Measurements from ENCODE around the gene SERPINE3.

Gene SERPINE3

DNA sequence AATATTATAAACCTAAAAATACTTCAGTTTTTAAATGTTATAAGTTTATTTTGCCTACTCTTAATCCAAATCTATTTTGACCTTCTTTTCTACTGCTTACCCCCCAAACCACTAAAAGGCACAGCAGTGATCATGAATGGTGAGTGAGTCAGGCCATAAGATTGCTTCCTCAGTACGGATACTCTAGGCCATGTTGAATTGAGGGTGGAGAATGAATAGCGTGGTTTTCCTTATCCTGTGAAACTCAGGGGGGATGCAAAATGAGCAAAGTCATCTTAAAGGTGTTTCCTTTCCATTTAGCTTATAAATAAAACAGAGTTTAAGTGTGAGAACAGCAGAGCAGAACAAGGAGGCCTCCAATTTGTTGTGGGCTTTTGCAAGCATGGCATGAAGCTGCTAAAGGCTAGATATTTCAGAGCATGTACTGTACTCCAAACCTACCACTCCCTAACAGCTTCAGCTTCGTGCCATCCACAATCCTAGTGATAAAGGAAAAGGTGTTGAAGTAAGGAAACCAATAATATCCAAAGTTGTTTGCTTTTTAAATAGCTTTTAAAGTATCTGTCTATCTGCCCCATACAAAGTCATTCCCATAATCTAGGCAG lies 25.0 kb downstream of the SERPINE3 start:
- DNase-seq: no peak

DNA sequence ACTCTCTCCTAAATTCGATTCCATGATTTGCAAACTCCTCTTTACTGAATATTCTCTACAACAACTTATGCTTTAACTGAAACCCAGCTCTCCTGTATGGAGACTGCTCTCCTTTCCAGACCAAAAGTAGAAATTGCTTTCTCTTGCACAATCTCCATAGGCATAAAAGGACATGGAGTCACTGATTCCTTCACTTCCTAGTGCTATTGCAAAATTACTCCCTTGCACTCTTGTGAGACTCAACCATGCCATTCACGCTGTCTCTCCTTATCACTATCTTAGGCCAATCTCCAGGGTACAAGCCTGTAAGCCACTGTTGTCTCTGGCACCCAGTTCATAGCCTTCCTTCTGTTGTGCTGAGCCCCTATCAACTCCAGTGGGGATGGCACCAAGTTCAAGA lies 30.6 kb downstream of the SERPINE3 start:
- DNase-seq: no peak

DNA sequence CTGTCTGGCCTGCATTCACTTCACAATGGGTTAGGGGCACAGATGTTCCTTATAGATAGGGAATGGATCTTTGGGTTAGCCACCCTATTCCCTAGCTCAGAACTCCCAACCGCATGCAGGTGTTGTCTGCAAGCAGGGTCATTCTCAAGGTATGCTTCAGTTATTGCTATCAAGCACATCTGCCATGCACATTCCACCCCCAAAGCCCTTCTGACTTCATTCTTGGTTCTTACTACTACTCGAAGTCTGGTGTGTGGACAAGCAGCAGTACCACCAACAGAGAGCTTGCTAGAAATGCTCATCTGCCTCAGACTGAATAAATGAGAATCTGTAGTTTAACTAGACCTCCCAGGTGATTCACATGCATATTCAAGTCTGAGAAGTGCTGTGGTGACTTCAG lies 31.3 kb downstream of the SERPINE3 start:
- DNase-seq: no peak

DNA sequence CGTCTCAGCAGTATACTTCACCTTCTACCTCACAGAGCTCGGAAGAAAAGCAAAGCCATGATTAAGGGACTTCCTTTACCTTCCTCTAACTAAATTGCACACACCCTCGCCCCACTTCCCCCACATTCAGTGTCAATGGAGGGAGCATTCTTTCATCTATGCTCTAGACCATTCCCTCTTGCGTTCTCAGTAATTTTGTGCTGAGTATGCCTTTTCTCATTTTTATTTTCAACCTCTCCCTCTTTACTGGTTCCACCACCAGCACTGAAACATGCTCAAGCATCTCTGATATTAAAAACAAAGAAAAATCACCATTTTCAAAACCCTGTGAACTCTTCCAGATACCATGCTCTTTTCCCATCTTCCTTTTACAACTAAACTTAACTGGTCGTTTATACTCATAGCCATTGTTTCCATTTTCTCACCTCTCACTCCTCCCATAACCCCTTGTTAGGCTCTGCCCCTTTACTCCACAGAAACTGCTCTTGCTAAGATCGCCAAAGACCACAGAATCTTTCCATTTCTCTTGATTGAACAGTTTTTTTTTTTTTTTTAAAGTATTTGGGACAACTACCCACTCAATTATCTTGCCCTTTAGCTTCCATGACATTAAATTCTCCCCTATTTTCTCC lies 32.4 kb downstream of the SERPINE3 start:
- no peak for DNase-seq

DNA sequence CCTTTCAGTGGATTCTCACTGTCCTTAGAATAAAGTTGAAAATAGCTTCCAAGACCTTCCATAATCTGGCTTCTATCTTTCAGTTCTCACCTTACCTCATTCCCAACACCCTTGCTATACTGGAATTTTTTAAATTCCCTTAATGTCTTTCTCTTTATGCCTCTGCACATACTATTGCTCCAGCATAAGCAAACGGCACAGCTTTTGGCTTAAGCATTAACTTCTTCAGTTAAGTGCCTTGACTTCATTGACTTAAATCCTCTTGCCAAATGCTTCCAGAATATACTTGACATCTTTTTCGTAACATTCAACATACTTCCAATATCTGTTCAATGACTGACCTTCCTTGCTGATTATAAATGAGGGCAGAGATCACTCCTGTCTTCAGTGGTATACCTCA lies 34.0 kb downstream of the SERPINE3 start:
- no peak for DNase-seq

DNA sequence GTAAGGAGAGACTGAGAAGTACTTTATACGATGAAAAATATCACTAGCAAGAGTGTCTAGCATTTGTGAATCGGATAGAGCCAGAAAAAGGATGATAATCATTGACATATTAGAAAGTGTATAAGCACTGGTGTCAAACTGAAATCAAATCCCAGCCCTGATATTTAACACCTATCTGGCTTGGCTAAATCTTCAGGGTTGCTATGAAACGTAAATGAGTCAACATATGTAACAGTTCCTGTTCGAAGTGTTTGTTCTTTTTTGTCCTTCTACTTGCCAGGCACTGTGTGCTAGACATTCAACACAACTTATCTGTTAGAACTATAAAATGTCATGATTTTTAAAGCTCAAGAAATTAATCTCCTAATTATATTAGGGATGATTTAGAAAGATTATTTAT lies 40.8 kb downstream of the SERPINE3 start:
- no peak for DNase-seq

DNA sequence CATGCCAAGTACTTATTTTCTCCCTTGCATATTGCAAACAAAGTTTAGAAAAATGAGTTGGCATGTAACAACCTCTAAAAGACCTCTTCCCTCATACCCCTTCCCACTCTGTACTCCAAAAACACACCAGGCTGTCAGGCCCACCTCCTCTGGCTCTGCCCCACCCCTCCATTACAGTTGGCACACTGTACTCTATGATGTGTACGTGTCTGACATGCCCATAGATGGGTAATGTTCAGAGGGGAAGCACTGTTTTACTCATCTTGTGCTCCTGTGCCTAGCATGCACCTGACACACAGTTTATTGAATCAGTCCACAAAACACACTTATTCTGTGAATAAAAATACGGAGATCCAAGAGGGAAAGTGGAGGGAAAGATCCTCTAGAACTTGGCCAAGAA lies 45.6 kb downstream of the SERPINE3 start:
- DNase-seq: no peak

DNA sequence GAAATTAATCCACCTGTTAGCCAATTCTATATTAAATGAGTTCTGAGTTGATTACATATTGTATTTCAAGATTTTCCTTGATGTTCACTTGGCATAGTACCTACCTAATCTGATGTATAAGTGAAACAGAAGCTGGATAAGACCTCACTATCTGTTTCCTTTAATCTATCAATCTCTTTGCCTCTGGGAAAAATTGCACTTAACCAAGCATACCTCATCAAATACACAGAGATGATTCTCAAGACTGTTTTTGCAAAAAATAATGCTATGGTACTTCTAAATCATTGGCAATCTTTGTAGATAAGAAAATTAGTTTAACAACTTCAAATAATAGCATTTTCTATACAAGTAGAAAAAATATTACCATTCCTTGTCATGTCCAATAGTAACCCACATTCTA lies 55.2 kb downstream of the SERPINE3 start:
- no peak for DNase-seq

DNA sequence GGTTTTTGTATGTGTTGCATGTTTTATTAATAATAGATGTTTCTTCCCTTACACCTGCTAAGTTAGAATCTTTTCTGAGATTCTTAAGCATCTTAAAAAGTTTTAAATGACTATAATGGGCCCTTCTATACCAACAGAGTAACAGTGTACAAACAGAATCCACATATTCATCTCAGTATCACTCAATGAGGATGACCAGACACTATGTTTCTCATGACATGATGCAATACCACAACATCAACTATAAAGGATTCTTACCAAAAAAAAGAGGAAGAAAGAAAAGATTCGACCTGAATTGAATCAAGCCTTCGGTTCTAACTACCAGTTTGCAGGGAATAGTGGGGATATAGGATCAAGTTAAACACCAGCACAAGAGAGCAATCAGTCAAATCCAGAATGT lies 56.9 kb downstream of the SERPINE3 start:
- no peak for DNase-seq

DNA sequence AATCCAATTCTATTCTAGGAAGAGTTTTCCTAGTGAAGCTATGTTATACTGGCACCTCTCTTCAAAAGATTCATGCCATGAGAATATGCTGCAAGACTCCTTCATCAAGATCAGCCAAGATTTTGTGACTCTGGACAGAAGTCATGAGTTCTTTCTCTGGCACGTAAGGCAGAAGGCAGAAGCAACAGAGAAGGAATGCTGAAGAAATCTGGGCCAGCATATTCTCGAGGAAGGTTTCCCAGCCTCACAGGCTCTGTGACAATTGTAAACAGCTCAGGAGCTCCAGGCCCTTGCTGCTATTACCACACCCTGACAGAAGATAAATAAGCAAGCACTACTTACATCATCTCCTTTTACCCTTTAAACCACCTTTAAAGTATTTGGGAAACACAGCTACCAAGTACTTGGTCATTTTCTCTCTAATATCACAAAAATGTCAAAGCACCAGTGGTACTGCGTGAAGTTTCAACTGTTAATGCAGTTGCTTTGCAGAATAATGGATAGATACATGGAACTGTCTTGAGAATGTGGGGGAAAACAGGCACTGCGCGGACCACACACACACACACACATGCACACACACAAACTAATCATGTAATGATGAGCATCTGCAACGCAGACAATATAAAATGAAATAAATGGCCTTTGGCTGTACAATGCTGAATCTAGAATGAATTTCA lies 57.9 kb downstream of the SERPINE3 start:
- no peak for DNase-seq

DNA sequence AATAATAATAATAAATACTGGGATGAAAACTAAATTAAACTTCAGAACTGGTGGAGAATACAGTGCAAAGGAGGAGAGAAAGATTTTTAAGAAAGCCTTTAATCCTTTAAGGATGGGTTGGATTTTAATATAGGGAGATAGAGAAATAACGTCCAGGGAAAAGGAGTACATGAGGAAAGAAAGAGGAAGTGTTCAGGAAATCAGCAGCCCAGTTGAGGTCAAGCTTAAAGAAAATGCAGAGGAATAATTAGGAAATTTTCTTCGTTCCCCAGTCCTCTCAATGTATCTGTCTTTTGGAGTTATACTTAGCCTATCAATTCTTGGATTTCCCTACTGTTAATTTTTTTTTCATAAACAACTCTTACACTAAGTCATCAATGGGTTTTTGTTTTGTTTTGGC lies 65.7 kb downstream of the SERPINE3 start:
- DNase-seq: no peak

DNA sequence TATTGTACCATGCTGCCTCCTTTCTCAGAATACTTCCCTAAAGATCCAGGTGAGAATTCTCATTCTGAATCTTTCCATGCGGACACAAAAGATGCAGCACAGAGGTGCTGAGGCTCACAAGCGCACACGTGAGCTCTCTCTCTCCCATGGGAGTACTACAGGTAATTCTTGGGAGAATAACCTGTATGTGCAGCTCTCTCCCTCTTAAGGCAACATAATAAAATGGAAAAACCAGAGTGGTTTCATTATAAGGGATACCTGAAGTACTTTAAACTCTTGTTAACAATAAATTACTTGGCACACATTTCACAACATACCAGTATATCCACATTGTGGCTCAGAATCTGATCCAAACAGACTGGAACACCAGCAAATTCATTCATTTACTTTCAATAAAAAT lies 72.9 kb downstream of the SERPINE3 start:
- no peak for DNase-seq

All from activated CD8-positive, alpha-beta memory T cell treated with anti-CD3 and anti-CD28 coated beads for 24 hours (primary cell).